ENCODE results near the gene TBXA2R.

- TF ChIP-seq CTCF (IDR thresholded peaks at IDR 0.05) = no peak
- TF ChIP-seq POLR2A (IDR thresholded peaks at IDR 0.05) = no peak
- no peak for TF ChIP-seq EP300 (IDR thresholded peaks at IDR 0.05)
Measured at GRCh38 chr19:3614858-3615505, 8.3 kb upstream of the TBXA2R start.
